Kidney epithelial cell (primary cell): ENCODE data around the gene PDE4DIP. TPM values are rescaled to one million over a fixed set of nuclear protein-coding genes. Genes with fewer than 3 reads are reported as not detected.
"Not testable (repeated sequence)": the region's sequence is repeated elsewhere in the genome, so short reads cannot be mapped to it uniquely, and the experiment has no call there.

ENCODE experiments used
- DNase-seq: peaks from one replicate; pipeline ENCODE4 v3.0.0-alpha.2; 2010; ENCODE audit warnings: low read depth
- H3K27me3 ChIP-seq: 2 replicates; pipeline ENCODE4 v1.6.0; 2011; ENCODE audit warnings: low read length; ENCODE audit not compliant: control insufficient read depth, insufficient read depth
- H3K36me3 ChIP-seq: 2 replicates; pipeline ENCODE4 v1.5.1; 2011; ENCODE audit warnings: low read length; ENCODE audit not compliant: control insufficient read depth, insufficient read depth
- H3K4me3 ChIP-seq: 2 replicates; pipeline ENCODE4 v1.5.1; 2011; ENCODE audit warnings: low read depth, mild to moderate bottlenecking, control low read depth, low read length
- total RNA-seq: library from RNA; depleted of rRNA; stranded (reverse); fragments of >200 nt; gene quantifications from 2 replicates; pipeline ENCODE4 v1.2.3, GENCODE V29; 2015

PDE4DIP gene
- total RNA-seq, 1 donor from 2014 or later = 16.0 TPM

- not testable (repeated sequence) for H3K36me3 ChIP-seq, H3K27me3 ChIP-seq, DNase-seq, H3K4me3 ChIP-seq
Observed at GRCh38 chr1:149002664-149003063, 158.4 kb downstream of the PDE4DIP start.

GRCh38 chr1:149008326-149008725, 164.1 kb downstream of the PDE4DIP start:
- not testable (repeated sequence) for DNase-seq, H3K4me3 ChIP-seq, H3K27me3 ChIP-seq, H3K36me3 ChIP-seq

GRCh38 chr1:149008769-149009168, 164.5 kb downstream of the PDE4DIP start:
- not testable (repeated sequence) for H3K36me3 ChIP-seq, H3K4me3 ChIP-seq

GRCh38 chr1:149009761-149010160, 165.5 kb downstream of the PDE4DIP start:
- H3K36me3 ChIP-seq, DNase-seq, H3K27me3 ChIP-seq, H3K4me3 ChIP-seq: not testable (repeated sequence)

More at GRCh38 chr1:149008769-149009168, 164.5 kb downstream of the PDE4DIP start:
- DNase-seq, H3K27me3 ChIP-seq: not testable (repeated sequence)

GRCh38 chr1:149012599-149012998, 168.4 kb downstream of the PDE4DIP start:
- H3K4me3 ChIP-seq, H3K27me3 ChIP-seq, H3K36me3 ChIP-seq, DNase-seq: not testable (repeated sequence)

GRCh38 chr1:149013513-149013912, 169.3 kb downstream of the PDE4DIP start:
- DNase-seq, H3K36me3 ChIP-seq, H3K27me3 ChIP-seq, H3K4me3 ChIP-seq: not testable (repeated sequence)

- not testable (repeated sequence) for H3K27me3 ChIP-seq, H3K4me3 ChIP-seq, H3K36me3 ChIP-seq, DNase-seq
Observed at GRCh38 chr1:149015522-149015921, 171.3 kb downstream of the PDE4DIP start.

GRCh38 chr1:149016626-149017025, 172.4 kb downstream of the PDE4DIP start:
- DNase-seq, H3K36me3 ChIP-seq, H3K27me3 ChIP-seq, H3K4me3 ChIP-seq: not testable (repeated sequence)

- not testable (repeated sequence) for H3K4me3 ChIP-seq, DNase-seq, H3K36me3 ChIP-seq, H3K27me3 ChIP-seq
Observed at GRCh38 chr1:149018577-149018976, 174.3 kb downstream of the PDE4DIP start.

- DNase-seq, H3K36me3 ChIP-seq, H3K4me3 ChIP-seq, H3K27me3 ChIP-seq: not testable (repeated sequence)
Observed at GRCh38 chr1:149024327-149024726, 180.1 kb downstream of the PDE4DIP start.

- not testable (repeated sequence) for H3K36me3 ChIP-seq, H3K4me3 ChIP-seq, H3K27me3 ChIP-seq, DNase-seq
Observed at GRCh38 chr1:149033916-149034315, 189.7 kb downstream of the PDE4DIP start.

- DNase-seq, H3K4me3 ChIP-seq, H3K36me3 ChIP-seq, H3K27me3 ChIP-seq: not testable (repeated sequence)
Observed at GRCh38 chr1:149043056-149043455, 198.8 kb downstream of the PDE4DIP start.

GRCh38 chr1:149064611-149065010, 220.4 kb downstream of the PDE4DIP start:
- not testable (repeated sequence) for H3K36me3 ChIP-seq, DNase-seq, H3K4me3 ChIP-seq, H3K27me3 ChIP-seq

GRCh38 chr1:149075505-149076127, 231.4 kb downstream of the PDE4DIP start:
- H3K4me3 ChIP-seq, DNase-seq, H3K27me3 ChIP-seq, H3K36me3 ChIP-seq: not testable (repeated sequence)
